Tibial nerve (tissue), 4 donors: Measurements from ENCODE around the gene NELL2. TPM values are rescaled to one million over a fixed set of nuclear protein-coding genes. Genes with fewer than 3 reads are reported as not detected.

ENCODE experiments used
- DNase-seq, 2 donors: peaks; one replicate each; pipeline ENCODE4 v3.0.0-alpha.2; 2019; ENCODE audit warnings: low spot score in 2 of 2
- H3K27ac ChIP-seq, 4 donors: fragments of 200-600 bp; sonication (generic) in 3 of 4; one replicate each; pipeline ENCODE4 v1.5.1; 2017 to 2019; ENCODE audit warnings: mild to moderate bottlenecking in 1 of 4
- H3K27me3 ChIP-seq, 2 donors: fragments of 200-600 bp; sonication (generic) in 1 of 2; one replicate each; pipeline versions ENCODE4 v1.5.1 to v1.6.0; 2017 to 2019
- H3K36me3 ChIP-seq, 3 donors: fragments of 200-600 bp; sonication (generic); one replicate each; pipeline ENCODE4 v1.5.1; 2018 to 2019
- H3K4me1 ChIP-seq, 4 donors: fragments of 200-600 bp; sonication (generic) in 3 of 4; one replicate each; pipeline ENCODE4 v1.5.1; 2017 to 2019
- H3K4me3 ChIP-seq, 4 donors: fragments of 200-600 bp; sonication (generic) in 3 of 4; one replicate each; pipeline ENCODE4 v1.5.1; 2017 to 2019; ENCODE audit warnings: mild to moderate bottlenecking in 1 of 4, moderate library complexity in 1 of 4
- H3K9me3 ChIP-seq, 4 donors: fragments of 200-600 bp; sonication (generic) in 3 of 4; one replicate each; pipeline ENCODE4 v1.5.1; 2017 to 2019
- EP300 ChIP-seq, 2 donors: sonication (generic); formaldehyde crosslinking; IDR thresholded peaks; one replicate each; pipeline ENCODE4 v1.6.1; 2017; ENCODE audit warnings: antibody characterized with exemption in 2 of 2, mild to moderate bottlenecking in 1 of 2
- POLR2A ChIP-seq, 2 donors: fragments of 450-650 bp; IDR thresholded peaks; one replicate each; pipeline ENCODE4 v1.6.1; 2017; ENCODE audit warnings: antibody characterized with exemption in 2 of 2, mild to moderate bottlenecking in 2 of 2, moderate library complexity in 2 of 2
- WGBS, 2 donors: methylation state at CpG; one replicate each; pipeline ENCODE4 v1.1.5; 2018; 5-methylcytosine and 5-hydroxymethylcytosine counted together
- total RNA-seq, 4 donors: library from RNA; depleted of rRNA; stranded (reverse); fragments of >200 nt; gene quantifications; one replicate each; pipeline ENCODE4 v1.1.0, GENCODE V29; 2016
- TF ChIP-seq, protein P1 (sequence below), 5 experiments: fragments of 200-600 bp in 3 of 5; fragments of 450-650 bp in 2 of 5; sonication (generic) in 3 of 5; IDR thresholded peaks; one replicate each; pipeline ENCODE4 v1.5.1; 2016 to 2019; ENCODE audit warnings: antibody characterized with exemption in 5 of 5, mild to moderate bottlenecking in 3 of 5, moderate library complexity in 2 of 5

The NELL2 gene
- total RNA-seq, 4 donors from 2014 or later = 0.22 to 0.90 (median 0.63) TPM; not detected in 1

GRCh38 chr12:44673811-44674210 lies 202.3 kb downstream of the NELL2 start:
- Histone ChIP-seq H3K9me3 (peaks cover 0 to 10% (median 1%) of the 10 kb centered on the region in 4 donors), H3K27ac (no peak overlapping the region), H3K27me3 (no peaks in the 10 kb centered on the region), H3K4me1 (no peaks in the 10 kb centered on the region), H3K36me3 (no peaks in the 10 kb centered on the region), H3K4me3 (no peak overlapping the region)
- TF ChIP-seq POLR2A (IDR thresholded peaks at IDR 0.05) = no peak
- TF ChIP-seq, protein P1, sequence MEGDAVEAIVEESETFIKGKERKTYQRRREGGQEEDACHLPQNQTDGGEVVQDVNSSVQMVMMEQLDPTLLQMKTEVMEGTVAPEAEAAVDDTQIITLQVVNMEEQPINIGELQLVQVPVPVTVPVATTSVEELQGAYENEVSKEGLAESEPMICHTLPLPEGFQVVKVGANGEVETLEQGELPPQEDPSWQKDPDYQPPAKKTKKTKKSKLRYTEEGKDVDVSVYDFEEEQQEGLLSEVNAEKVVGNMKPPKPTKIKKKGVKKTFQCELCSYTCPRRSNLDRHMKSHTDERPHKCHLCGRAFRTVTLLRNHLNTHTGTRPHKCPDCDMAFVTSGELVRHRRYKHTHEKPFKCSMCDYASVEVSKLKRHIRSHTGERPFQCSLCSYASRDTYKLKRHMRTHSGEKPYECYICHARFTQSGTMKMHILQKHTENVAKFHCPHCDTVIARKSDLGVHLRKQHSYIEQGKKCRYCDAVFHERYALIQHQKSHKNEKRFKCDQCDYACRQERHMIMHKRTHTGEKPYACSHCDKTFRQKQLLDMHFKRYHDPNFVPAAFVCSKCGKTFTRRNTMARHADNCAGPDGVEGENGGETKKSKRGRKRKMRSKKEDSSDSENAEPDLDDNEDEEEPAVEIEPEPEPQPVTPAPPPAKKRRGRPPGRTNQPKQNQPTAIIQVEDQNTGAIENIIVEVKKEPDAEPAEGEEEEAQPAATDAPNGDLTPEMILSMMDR (IDR thresholded peaks at IDR 0.05) = no peak
- no peak for TF ChIP-seq EP300 (IDR thresholded peaks at IDR 0.05)
- 43 to 59% methylated on average over 1 of the region's 1 CpG for WGBS, 2 donors
- DNase-seq = no peak

DNA sequence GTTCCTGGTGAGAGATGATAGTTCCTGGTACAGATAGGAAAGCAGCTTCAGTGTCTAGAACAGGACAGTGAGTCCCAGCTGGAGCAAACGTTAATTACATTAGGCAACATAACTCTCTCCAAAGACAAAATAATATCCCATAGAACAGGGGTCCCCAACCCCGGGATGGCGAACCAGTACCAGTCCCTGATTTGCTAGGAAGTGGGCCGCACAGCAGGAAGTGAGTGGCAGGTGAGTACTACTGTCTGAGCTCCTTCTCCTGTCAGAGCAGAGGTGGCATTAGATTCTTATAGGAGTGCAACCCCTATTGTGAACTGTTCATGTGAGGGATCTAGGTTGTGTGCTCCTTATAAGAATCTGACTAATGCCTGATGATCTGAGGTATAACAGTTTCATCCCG lies 204.1 kb downstream of the NELL2 start:
- 84 to 91% methylated on average over 5 of the region's 5 CpGs for WGBS, 2 donors
- Histone ChIP-seq H3K4me1 (no peaks in the 10 kb centered on the region), H3K36me3 (no peaks in the 10 kb centered on the region), H3K27me3 (no peaks in the 10 kb centered on the region), H3K27ac (no peak overlapping the region), H3K4me3 (no peak overlapping the region), H3K9me3 (peaks cover 0 to 14% (median 1%) of the 10 kb centered on the region in 4 donors)
- DNase-seq = no peak
- no peak for TF ChIP-seq POLR2A (IDR thresholded peaks at IDR 0.05)
- TF ChIP-seq, protein P1 (IDR thresholded peaks at IDR 0.05) = no peak
- no peak for TF ChIP-seq EP300 (IDR thresholded peaks at IDR 0.05)

DNA sequence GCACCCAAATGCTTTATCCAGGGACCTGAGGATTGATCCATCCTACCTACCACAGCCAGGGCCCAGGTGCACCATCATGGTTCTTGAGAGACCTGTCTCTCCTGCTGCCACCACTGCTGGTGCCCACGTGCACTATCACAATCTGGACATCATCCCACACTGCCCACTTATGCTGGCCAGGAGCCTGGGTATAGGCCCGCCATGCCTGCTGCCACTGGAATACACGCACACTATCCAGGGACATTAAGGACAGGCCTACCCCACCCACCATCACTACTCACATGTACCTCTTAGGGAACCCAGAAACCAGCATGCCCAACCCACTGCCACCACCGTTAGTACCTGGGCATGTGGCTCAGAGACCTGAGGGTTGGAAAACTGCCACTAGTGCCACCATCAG lies 207.7 kb downstream of the NELL2 start:
- 87 to 94% methylated on average over 4 of the region's 4 CpGs for WGBS, 2 donors
- peaks cover 0 to 14% (median 1%) of the 10 kb centered on the region in 4 donors for H3K9me3 ChIP-seq
- no peak overlapping the region for H3K4me3 ChIP-seq
- H3K4me1 ChIP-seq = no peaks in the 10 kb centered on the region
- TF ChIP-seq EP300 (IDR thresholded peaks at IDR 0.05) (no peak), POLR2A (IDR thresholded peaks at IDR 0.05) (no peak)
- TF ChIP-seq, protein P1 (IDR thresholded peaks at IDR 0.05) = no peak
- H3K36me3 ChIP-seq = no peaks in the 10 kb centered on the region
- DNase-seq = no peak
- no peaks in the 10 kb centered on the region for H3K27me3 ChIP-seq
- H3K27ac ChIP-seq = no peak overlapping the region

- H3K27ac ChIP-seq = no peak overlapping the region
- H3K4me1 ChIP-seq = no peaks in the 10 kb centered on the region
- WGBS, 2 donors = 56 to 62% methylated on average over 4 of the region's 4 CpGs
- H3K9me3 ChIP-seq = peaks cover 0 to 14% (median 1%) of the 10 kb centered on the region in 4 donors
- H3K27me3 ChIP-seq = no peaks in the 10 kb centered on the region
- no peak overlapping the region for H3K4me3 ChIP-seq
- DNase-seq = no peak
- TF ChIP-seq, protein P1 (IDR thresholded peaks at IDR 0.05) = no peak
- TF ChIP-seq POLR2A (IDR thresholded peaks at IDR 0.05) = no peak
- TF ChIP-seq EP300 (IDR thresholded peaks at IDR 0.05) = no peak
- no peaks in the 10 kb centered on the region for H3K36me3 ChIP-seq
Measured at GRCh38 chr12:44667461-44667860, 208.7 kb downstream of the NELL2 start.

GRCh38 chr12:44663291-44663690 lies 212.8 kb downstream of the NELL2 start:
- Histone ChIP-seq H3K27me3 (no peaks in the 10 kb centered on the region), H3K4me1 (no peaks in the 10 kb centered on the region), H3K4me3 (no peak overlapping the region), H3K27ac (no peak overlapping the region), H3K9me3 (no peaks in the 10 kb centered on the region), H3K36me3 (no peaks in the 10 kb centered on the region)
- TF ChIP-seq, protein P1 (IDR thresholded peaks at IDR 0.05) = no peak
- no peak for TF ChIP-seq POLR2A (IDR thresholded peaks at IDR 0.05)
- no peak for TF ChIP-seq EP300 (IDR thresholded peaks at IDR 0.05)
- WGBS, 2 donors = 41 to 45% methylated on average over 2 of the region's 2 CpGs
- no peak for DNase-seq
